ENCODE data around the gene IRS1.

The IRS1 gene

GRCh38 chr2:226818930-226819329, 19.3 kb upstream of the IRS1 start:
- DNase-seq, result no peak

- no peak for DNase-seq
Observed at GRCh38 chr2:226813148-226813701, 13.6 kb upstream of the IRS1 start.

- DNase-seq, result no peak
Observed at GRCh38 chr2:226803410-226803809, 3.8 kb upstream of the IRS1 start.

GRCh38 chr2:226802573-226802972, 3.0 kb upstream of the IRS1 start:
- no peak for DNase-seq

- peak; percentile 77 for DNase-seq
Observed at GRCh38 chr2:226800941-226801784, 1.5 kb upstream of the IRS1 start.

- no peak for DNase-seq
Observed at GRCh38 chr2:226799976-226800940, 638 bp upstream of the IRS1 start.

- DNase-seq, result peak; percentile 38
Observed at GRCh38 chr2:226798422-226799210, 1.0 kb downstream of the IRS1 start.

GRCh38 chr2:226797989-226798421, 1.6 kb downstream of the IRS1 start:
- DNase-seq, result no peak

GRCh38 chr2:226797289-226797988, 2.2 kb downstream of the IRS1 start:
- no peak for DNase-seq

GRCh38 chr2:226796840-226797288, 2.8 kb downstream of the IRS1 start:
- no peak for DNase-seq

- no peak for DNase-seq
Observed at GRCh38 chr2:226796012-226796839, 3.4 kb downstream of the IRS1 start.

GRCh38 chr2:226795281-226796011, 4.2 kb downstream of the IRS1 start:
- DNase-seq, result no peak

GRCh38 chr2:226794751-226795171, 4.9 kb downstream of the IRS1 start:
- DNase-seq, result no peak

GRCh38 chr2:226794196-226794661, 5.4 kb downstream of the IRS1 start:
- no peak for DNase-seq

GRCh38 chr2:226793646-226794045, 6.0 kb downstream of the IRS1 start:
- no peak for DNase-seq

- no peak for DNase-seq
Observed at GRCh38 chr2:226792155-226792881, 7.3 kb downstream of the IRS1 start.

GRCh38 chr2:226791487-226792081, 8.0 kb downstream of the IRS1 start:
- peak; percentile 89 for DNase-seq

GRCh38 chr2:226791056-226791486, 8.5 kb downstream of the IRS1 start:
- DNase-seq, result peak; percentile 64

GRCh38 chr2:226790431-226790830, 9.2 kb downstream of the IRS1 start:
- no peak for DNase-seq
